ENCODE measurements around the gene AREL1. TPM values are rescaled to one million over a fixed set of nuclear protein-coding genes. Genes with fewer than 3 reads are reported as not detected.
A peak's percentile ranks its signal among the peaks of the same experiment; 100 is the strongest.

Gene AREL1
- total and polyA plus RNA-seq, 2 donors (not counting 3 experiments of a cell fraction or from before 2014, with no cell fraction given) = 46.4 to 67.2 TPM

GRCh38 chr14:74618078-74618952 lies 94.6 kb downstream of the AREL1 start:
- H3K9ac ChIP-seq (replicated peaks; ENCODE audit: extremely low read depth, insufficient read depth, low read length) = peak overlapping the region; percentile 86
- H3K9me1 ChIP-seq (replicated peaks; ENCODE audit: control insufficient read depth, extremely low read depth, insufficient read depth, low read length) = no peaks in the 10 kb centered on the region
- peak overlapping the region; percentile 65 for H3K4me2 ChIP-seq (ENCODE audit: insufficient read depth, low read length)
- no TSS peak for BruUV-seq (replicated peaks)
- FAIRE-seq (peak; percentile 91), DNase-seq (ENCODE audit: low read depth, low spot score) (peak; percentile 83)
- POLR2A ChIA-PET = interaction anchor here (0.7 to 2.3 kb wide), 4 partner anchors 17 to 53 kb away, joined by 4 to 11 read pairs (median 5); no protein-coding TSS in a partner anchor
- H3K4me1 ChIP-seq (ENCODE audit: control insufficient read depth, extremely low read depth, insufficient read depth, low read length) = peaks cover 85% of the 10 kb centered on the region
- peaks cover 25% of the 10 kb centered on the region for H3K79me2 ChIP-seq (ENCODE audit: control insufficient read depth, insufficient read depth, low read length)
- TF ChIP-seq JUN (IDR thresholded peaks at IDR 0.05; ENCODE audit: borderline replicate concordance, insufficient read depth, insufficient read length, low read depth) (peak; percentile 95), GATA2 (IDR thresholded peaks at IDR 0.05; ENCODE audit: insufficient read depth, insufficient read length, low read depth, low read length) (peak; percentile 72), POLR2A (IDR thresholded peaks at IDR 0.05; ENCODE audit: low read depth, low read length) (peak; percentile 46), FOS (IDR thresholded peaks at IDR 0.05; ENCODE audit: borderline replicate concordance, insufficient read depth, low read length) (peak; percentile 93), POLR2AphosphoS5 (IDR thresholded peaks at IDR 0.05; ENCODE audit: insufficient read depth, low read depth, low read length) (peak; percentile 70)
- TF ChIP-seq, protein P1, sequence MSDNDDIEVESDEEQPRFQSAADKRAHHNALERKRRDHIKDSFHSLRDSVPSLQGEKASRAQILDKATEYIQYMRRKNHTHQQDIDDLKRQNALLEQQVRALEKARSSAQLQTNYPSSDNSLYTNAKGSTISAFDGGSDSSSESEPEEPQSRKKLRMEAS (IDR thresholded peaks at IDR 0.05; ENCODE audit: insufficient read depth, insufficient read length) = no peak
- intact Hi-C loops (cut with micrococcal nuclease) = loop anchor here (1.0 to 5.0 kb wide), 4 partner anchors 40 to 369 kb away; partner anchors contain the start of genes AREL1 and FCF1
- no peaks in the 10 kb centered on the region for H3K9me3 ChIP-seq (replicated peaks; ENCODE audit: control insufficient read depth, insufficient read depth, low read length)
- H2AFZ ChIP-seq (ENCODE audit: low read depth, low read length) = no peak overlapping the region
- dilution Hi-C loops (cut with MboI; ENCODE audit: extremely low pct_ligation_motif_present, low sequenced_read_pairs) = no loop called here
- no peaks in the 10 kb centered on the region for H4K20me1 ChIP-seq (replicated peaks; ENCODE audit: control insufficient read depth, extremely low read depth, insufficient read depth, low read length)
- no peaks in the 10 kb centered on the region for H3K36me3 ChIP-seq (ENCODE audit: control insufficient read depth in 2 of 2, extremely low read depth in 1 of 2, insufficient read depth in 2 of 2, low read length in 2 of 2)
- H3K4me3 ChIP-seq (replicated peaks in 1 of 3; ENCODE audit: insufficient read depth in 1 of 3, low read depth in 1 of 3, low read length in 3 of 3) = no peak overlapping the region
- CTCF ChIA-PET = interaction anchor here (0.7 to 7.8 kb wide), 10 partner anchors 7 to 186 kb away, joined by 3 to 87 read pairs (median 10); partner anchors contain the start of genes AREL1, FCF1 and LTBP2
- no peaks in the 10 kb centered on the region for H3K27me3 ChIP-seq (ENCODE audit: control insufficient read depth in 2 of 2, insufficient read depth in 2 of 2, low read length in 2 of 2)
- H3K27ac ChIP-seq (ENCODE audit: insufficient read depth, low read depth, low read length) = peak overlapping the region; percentile 98
